GM12878 (cell line): ENCODE results near the gene BATF. TPM values are rescaled to one million over a fixed set of nuclear protein-coding genes. Genes with fewer than 3 reads are reported as not detected.

Source experiments
- BACH1 ChIP-seq: fragments of 450-650 bp; IDR thresholded peaks from 2 replicates; pipeline ENCODE4 v1.6.1; 2017; ENCODE audit warnings: mild to moderate bottlenecking, borderline replicate concordance
- CREM ChIP-seq: IDR thresholded peaks from 2 replicates; pipeline ENCODE4 v1.6.1; 2014; ENCODE audit warnings: antibody characterized with exemption, low read depth
- EED ChIP-seq: sonication (generic); IDR thresholded peaks from 2 replicates; pipeline ENCODE4 v1.6.1; 2016; ENCODE audit warnings: antibody characterized with exemption, low read depth
- EP300 ChIP-seq, 2 experiments: fragments of 150-350 bp in 1 of 2; IDR thresholded peaks; 2 replicates each; pipeline ENCODE4 v1.6.1; 2011 to 2012; ENCODE audit warnings: low read depth in 2 of 2, low read length in 2 of 2, borderline replicate concordance in 1 of 2, improper control_type of control experiment in 1 of 2, inconsistent platforms in 1 of 2; ENCODE audit not compliant: control insufficient read depth in 1 of 2
- ETV6 ChIP-seq, 2 experiments: fragments of 450-650 bp in 1 of 2; IDR thresholded peaks in 1 of 2; conservative IDR thresholded peaks in 1 of 2; 2 replicates each; pipeline ENCODE4 v1.6.1; 2014; ENCODE audit warnings: antibody characterized with exemption in 1 of 2, borderline replicate concordance in 1 of 2, low read depth in 1 of 2, mild to moderate bottlenecking in 1 of 2, moderate library complexity in 1 of 2
- IKZF1 ChIP-seq: fragments of 450-650 bp; conservative IDR thresholded peaks from 2 replicates; pipeline ENCODE4 v1.6.1; 2017; ENCODE audit warnings: antibody characterized with exemption, mild to moderate bottlenecking
- IKZF2 ChIP-seq, 2 experiments: fragments of 450-650 bp; IDR thresholded peaks; 2 replicates each; pipeline ENCODE4 v1.6.1; 2017; ENCODE audit warnings: mild to moderate bottlenecking in 2 of 2, moderate library complexity in 2 of 2
- MEF2A ChIP-seq: IDR thresholded peaks from 2 replicates; pipeline ENCODE4 v1.6.1; 2011; ENCODE audit warnings: low read depth, mild to moderate bottlenecking, low read length, moderate library complexity; ENCODE audit not compliant: insufficient read depth
- MTA2 ChIP-seq: fragments of 450-650 bp; IDR thresholded peaks from 2 replicates; pipeline ENCODE4 v1.6.1; 2016; ENCODE audit warnings: low read depth, mild to moderate bottlenecking, moderate library complexity
- NBN ChIP-seq: fragments of 450-650 bp; IDR thresholded peaks from 2 replicates; pipeline ENCODE4 v1.6.1; 2016
- NFYA ChIP-seq: IDR thresholded peaks from 2 replicates; pipeline ENCODE4 v1.6.1; 2011; ENCODE audit warnings: low read depth, mild to moderate bottlenecking, low read length, improper control_type of control experiment, borderline replicate concordance
- PAX5 ChIP-seq: IDR thresholded peaks from 2 replicates; pipeline ENCODE4 v1.6.1; 2011; ENCODE audit warnings: low read depth, low read length, borderline replicate concordance
- RB1 ChIP-seq: fragments of 450-650 bp; formaldehyde crosslinking; IDR thresholded peaks from 2 replicates; pipeline ENCODE4 v1.6.1; 2017; ENCODE audit warnings: mild to moderate bottlenecking, borderline replicate concordance
- SIN3A ChIP-seq: IDR thresholded peaks from 2 replicates; pipeline ENCODE4 v1.6.1; 2012; ENCODE audit warnings: low read depth, low read length, improper control_type of control experiment
- SMAD1 ChIP-seq: fragments of 450-650 bp; IDR thresholded peaks from 2 replicates; pipeline ENCODE4 v1.6.1; 2018; ENCODE audit warnings: mild to moderate bottlenecking, low read depth; ENCODE audit not compliant: partially characterized antibody
- SPI1 ChIP-seq: IDR thresholded peaks from 2 replicates; pipeline ENCODE4 v1.6.1; 2011; ENCODE audit warnings: low read depth, mild to moderate bottlenecking, low read length, moderate library complexity, borderline replicate concordance; ENCODE audit not compliant: insufficient read depth
- STAT1 ChIP-seq: fragments of 450-650 bp; conservative IDR thresholded peaks from 2 replicates; pipeline ENCODE4 v1.6.1; 2014; ENCODE audit warnings: antibody characterized with exemption, mild to moderate bottlenecking
- YBX1 ChIP-seq: fragments of 450-650 bp; IDR thresholded peaks from 2 replicates; pipeline ENCODE4 v1.6.1; 2016; ENCODE audit warnings: antibody characterized with exemption
- polyA plus RNA-seq, 11 experiments: library from polyadenylated mRNA; depleted of rRNA in 4 of 11; unstranded in 6 of 11; stranded (reverse) in 5 of 11; fragments of >200 nt; fragmentation: Nextera tagmentation in 4 of 11; fragmentation: Illumina TruSeq in 1 of 11; extraction: Ambion mirVana in 4 of 11; extraction: Trizol in 1 of 11; gene quantifications; 1 replicate in 1 of 11; 2 replicates in 10 of 11; pipeline versions ENCODE4 v1.2.1 to v1.2.3, GENCODE V29; 2011 to 2016; ENCODE audit warnings: inconsistent platforms in 2 of 11, missing spikeins in 2 of 11, low read depth in 1 of 11
- total RNA-seq, 4 experiments: library from RNA; depleted of rRNA in 3 of 4; stranded (reverse); fragments of >200 nt in 3 of 4; fragmentation: Illumina TruSeq in 1 of 4; extraction: Trizol in 1 of 4; gene quantifications; 2 replicates each; pipeline versions ENCODE4 v1.2.1 to v1.2.3, GENCODE V29; 2013 to 2021
- TF ChIP-seq, protein P1 (sequence below): fragments of 450-650 bp; conservative IDR thresholded peaks from 2 replicates; pipeline ENCODE4 v1.6.1; 2017; ENCODE audit warnings: mild to moderate bottlenecking, moderate library complexity
- TF ChIP-seq, protein P2 (sequence below): fragments of 450-650 bp; IDR thresholded peaks from 2 replicates; pipeline ENCODE4 v1.6.1; 2017; ENCODE audit warnings: low read depth, mild to moderate bottlenecking, moderate library complexity
- TF ChIP-seq, protein P3 (sequence below): IDR thresholded peaks from 2 replicates; pipeline ENCODE4 v1.6.1; 2011; ENCODE audit warnings: borderline replicate concordance, low read depth, mild to moderate bottlenecking, moderate library complexity, low read length; ENCODE audit not compliant: insufficient read depth, poor library complexity, severe bottlenecking
- TF ChIP-seq, protein P4 (sequence below): fragments of 450-650 bp; IDR thresholded peaks from 2 replicates; pipeline ENCODE4 v1.6.1; 2017; ENCODE audit warnings: mild to moderate bottlenecking, low read depth, inconsistent platforms; ENCODE audit not compliant: poor library complexity, severe bottlenecking

BATF gene
- total and polyA plus RNA-seq, 10 of the 15 experiments (the other 5 are each of a cell fraction or from before 2014, with no cell fraction given), result 10.0 to 154 (median 103) TPM

DNA sequence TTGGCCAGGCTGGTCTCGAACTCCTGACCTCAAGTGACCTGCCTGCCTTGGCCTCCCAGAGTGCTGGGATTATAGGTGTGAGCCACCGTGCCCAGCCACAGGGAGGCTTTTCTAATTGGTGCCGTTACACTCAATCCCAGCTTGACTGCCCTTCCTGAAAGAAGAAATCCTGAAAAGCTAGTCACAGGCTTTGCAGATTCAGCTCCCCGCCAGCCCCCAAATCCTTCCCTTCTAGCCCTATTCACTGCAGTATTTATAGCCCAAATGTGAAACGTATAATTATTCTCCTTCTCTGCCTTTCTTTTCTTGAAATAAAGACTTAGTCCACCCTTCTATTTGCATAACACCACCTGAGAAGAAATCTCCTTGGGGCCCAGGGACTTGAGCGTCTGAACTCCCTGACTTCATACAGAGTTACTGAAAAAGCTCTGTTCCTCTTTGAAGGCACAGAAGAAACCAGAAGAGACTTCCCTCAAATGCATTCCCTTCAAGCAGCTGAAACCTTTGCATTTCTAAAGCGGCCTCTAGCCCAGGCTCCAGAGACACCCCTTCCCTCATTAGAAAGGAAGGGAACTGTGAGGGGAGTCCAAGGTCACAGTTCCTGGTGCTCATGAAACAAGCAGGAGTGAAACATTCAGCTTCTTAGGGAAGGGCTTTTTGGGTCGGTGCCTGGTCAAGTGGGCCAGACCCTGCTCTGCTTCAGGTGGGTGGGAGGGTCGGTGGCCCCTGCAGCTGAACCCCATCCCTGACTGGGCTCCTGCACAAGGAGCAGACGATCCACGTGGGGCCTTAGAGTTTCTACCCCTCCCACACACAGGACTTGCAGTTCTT, 42.3 kb upstream of the BATF start (continued):
- TF ChIP-seq BACH1 (no peak), ETV6 (conservative IDR thresholded peaks at IDR 0.05 in 1 of 2, IDR thresholded peaks at IDR 0.05 in 1 of 2; ENCODE audit: borderline replicate concordance in 1 of 2, low read depth in 1 of 2) (no peak), SMAD1 (no peak), YBX1 (no peak), CREM (0 out of 2 replicates have a peak, but pooled peaks have one; percentile 18), NFYA (no peak), SIN3A (no peak), IKZF1 (peak; percentile 57), SPI1 (peak; percentile 89), EED (peak; percentile 65), STAT1 (no peak), EP300 (IDR thresholded peaks at IDR 0.05; ENCODE audit: borderline replicate concordance in 1 of 2, control insufficient read depth in 1 of 2, low read depth in 2 of 2, low read length in 2 of 2) (0 out of 4 replicates have a peak, but pooled peaks of 1 of the 2 experiments have one; percentile 31), NBN (no peak), MTA2 (0 out of 2 replicates have a peak, but pooled peaks have one; percentile 20), IKZF2 (IDR thresholded peaks at IDR 0.05) (peak; percentile 67 to 77; a peak in 2 of 4 replicates), MEF2A (0 out of 2 replicates have a peak, but pooled peaks have one; percentile 41), PAX5 (no peak), RB1 (no peak)
- TF ChIP-seq, protein P1, sequence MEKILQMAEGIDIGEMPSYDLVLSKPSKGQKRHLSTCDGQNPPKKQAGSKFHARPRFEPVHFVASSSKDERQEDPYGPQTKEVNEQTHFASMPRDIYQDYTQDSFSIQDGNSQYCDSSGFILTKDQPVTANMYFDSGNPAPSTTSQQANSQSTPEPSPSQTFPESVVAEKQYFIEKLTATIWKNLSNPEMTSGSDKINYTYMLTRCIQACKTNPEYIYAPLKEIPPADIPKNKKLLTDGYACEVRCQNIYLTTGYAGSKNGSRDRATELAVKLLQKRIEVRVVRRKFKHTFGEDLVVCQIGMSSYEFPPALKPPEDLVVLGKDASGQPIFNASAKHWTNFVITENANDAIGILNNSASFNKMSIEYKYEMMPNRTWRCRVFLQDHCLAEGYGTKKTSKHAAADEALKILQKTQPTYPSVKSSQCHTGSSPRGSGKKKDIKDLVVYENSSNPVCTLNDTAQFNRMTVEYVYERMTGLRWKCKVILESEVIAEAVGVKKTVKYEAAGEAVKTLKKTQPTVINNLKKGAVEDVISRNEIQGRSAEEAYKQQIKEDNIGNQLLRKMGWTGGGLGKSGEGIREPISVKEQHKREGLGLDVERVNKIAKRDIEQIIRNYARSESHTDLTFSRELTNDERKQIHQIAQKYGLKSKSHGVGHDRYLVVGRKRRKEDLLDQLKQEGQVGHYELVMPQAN, result no peak
- TF ChIP-seq, protein P2, sequence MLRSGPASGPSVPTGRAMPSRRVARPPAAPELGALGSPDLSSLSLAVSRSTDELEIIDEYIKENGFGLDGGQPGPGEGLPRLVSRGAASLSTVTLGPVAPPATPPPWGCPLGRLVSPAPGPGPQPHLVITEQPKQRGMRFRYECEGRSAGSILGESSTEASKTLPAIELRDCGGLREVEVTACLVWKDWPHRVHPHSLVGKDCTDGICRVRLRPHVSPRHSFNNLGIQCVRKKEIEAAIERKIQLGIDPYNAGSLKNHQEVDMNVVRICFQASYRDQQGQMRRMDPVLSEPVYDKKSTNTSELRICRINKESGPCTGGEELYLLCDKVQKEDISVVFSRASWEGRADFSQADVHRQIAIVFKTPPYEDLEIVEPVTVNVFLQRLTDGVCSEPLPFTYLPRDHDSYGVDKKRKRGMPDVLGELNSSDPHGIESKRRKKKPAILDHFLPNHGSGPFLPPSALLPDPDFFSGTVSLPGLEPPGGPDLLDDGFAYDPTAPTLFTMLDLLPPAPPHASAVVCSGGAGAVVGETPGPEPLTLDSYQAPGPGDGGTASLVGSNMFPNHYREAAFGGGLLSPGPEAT, result peak; percentile 68; the same call in 1 of the 2 replicates
- TF ChIP-seq, protein P3, sequence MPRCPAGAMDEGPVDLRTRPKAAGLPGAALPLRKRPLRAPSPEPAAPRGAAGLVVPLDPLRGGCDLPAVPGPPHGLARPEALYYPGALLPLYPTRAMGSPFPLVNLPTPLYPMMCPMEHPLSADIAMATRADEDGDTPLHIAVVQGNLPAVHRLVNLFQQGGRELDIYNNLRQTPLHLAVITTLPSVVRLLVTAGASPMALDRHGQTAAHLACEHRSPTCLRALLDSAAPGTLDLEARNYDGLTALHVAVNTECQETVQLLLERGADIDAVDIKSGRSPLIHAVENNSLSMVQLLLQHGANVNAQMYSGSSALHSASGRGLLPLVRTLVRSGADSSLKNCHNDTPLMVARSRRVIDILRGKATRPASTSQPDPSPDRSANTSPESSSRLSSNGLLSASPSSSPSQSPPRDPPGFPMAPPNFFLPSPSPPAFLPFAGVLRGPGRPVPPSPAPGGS, result no peak
- TF ChIP-seq, protein P4, sequence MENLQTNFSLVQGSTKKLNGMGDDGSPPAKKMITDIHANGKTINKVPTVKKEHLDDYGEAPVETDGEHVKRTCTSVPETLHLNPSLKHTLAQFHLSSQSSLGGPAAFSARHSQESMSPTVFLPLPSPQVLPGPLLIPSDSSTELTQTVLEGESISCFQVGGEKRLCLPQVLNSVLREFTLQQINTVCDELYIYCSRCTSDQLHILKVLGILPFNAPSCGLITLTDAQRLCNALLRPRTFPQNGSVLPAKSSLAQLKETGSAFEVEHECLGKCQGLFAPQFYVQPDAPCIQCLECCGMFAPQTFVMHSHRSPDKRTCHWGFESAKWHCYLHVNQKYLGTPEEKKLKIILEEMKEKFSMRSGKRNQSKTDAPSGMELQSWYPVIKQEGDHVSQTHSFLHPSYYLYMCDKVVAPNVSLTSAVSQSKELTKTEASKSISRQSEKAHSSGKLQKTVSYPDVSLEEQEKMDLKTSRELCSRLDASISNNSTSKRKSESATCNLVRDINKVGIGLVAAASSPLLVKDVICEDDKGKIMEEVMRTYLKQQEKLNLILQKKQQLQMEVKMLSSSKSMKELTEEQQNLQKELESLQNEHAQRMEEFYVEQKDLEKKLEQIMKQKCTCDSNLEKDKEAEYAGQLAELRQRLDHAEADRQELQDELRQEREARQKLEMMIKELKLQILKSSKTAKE, result peak; percentile 50
